ENCODE results near the gene MAGEA4.
"Not testable (repeated sequence)": the region's sequence is repeated elsewhere in the genome, so short reads cannot be mapped to it uniquely, and the experiment has no call there.

GRCh38 chrX:151918736-151919135 is 6.0 kb downstream of the MAGEA4 start:
- TF ChIP-seq EZH2phosphoT487 (conservative IDR thresholded peaks at IDR 0.05; ENCODE audit: low read length); CTCF (IDR thresholded peaks at IDR 0.05; ENCODE audit: insufficient read depth, low read length, poor library complexity, severe bottlenecking): not testable (repeated sequence)
